Body of pancreas (tissue), 4 donors: ENCODE results near the gene CBX7.

ENCODE experiments used
- CTCF ChIP-seq, 7 experiments: fragments of 450-650 bp in 4 of 7; fragments of 200-600 bp in 3 of 7; sonication (generic) in 3 of 7; IDR thresholded peaks; one replicate each; pipeline ENCODE4 v1.5.1; 2016 to 2019; ENCODE audit warnings: antibody characterized with exemption in 7 of 7
- POLR2A ChIP-seq, 3 donors: fragments of 450-650 bp; IDR thresholded peaks; one replicate each; pipeline ENCODE4 v1.6.1; 2016; ENCODE audit warnings: antibody characterized with exemption in 3 of 3, mild to moderate bottlenecking in 2 of 3

GRCh38 chr22:39171623-39172264, 19.3 kb upstream of the CBX7 start:
- TF ChIP-seq POLR2A (IDR thresholded peaks at IDR 0.05) (no peak), CTCF (IDR thresholded peaks at IDR 0.05) (no peak)
